Measurements from ENCODE around the gene WNT10A.

GRCh38 chr2:218927422-218927821 is 46.8 kb downstream of the WNT10A start:
- no peak for TF ChIP-seq CTCF (IDR thresholded peaks at IDR 0.05)
- TF ChIP-seq ZFX (IDR thresholded peaks at IDR 0.05; ENCODE audit: borderline replicate concordance) = no peak

Data from 22Rv1 (cell line).